ENCODE data around the gene FILIP1L. TPM values are rescaled to one million over a fixed set of nuclear protein-coding genes. Genes with fewer than 3 reads are reported as not detected.
A peak's percentile ranks its signal among the peaks of the same experiment; 100 is the strongest.

Gene FILIP1L
- total and polyA plus RNA-seq, 2 of the 13 experiments (the other 11 are each of a cell fraction or from before 2014, with no cell fraction given) = 8.1 to 187 TPM

GRCh38 chr3:99817437-99818240, 296.7 kb downstream of the FILIP1L start, which contains the start of gene CMSS1 (continued):
- TF ChIP-seq RBM39 (IDR thresholded peaks at IDR 0.05; ENCODE audit: low read depth, low read length, poor library complexity, severe bottlenecking) = no peak
- no peak for TF ChIP-seq CAMTA2 (CRISPR knock-in tag; IDR thresholded peaks at IDR 0.05; ENCODE audit: borderline replicate concordance)
- TF ChIP-seq ZNF549 (CRISPR knock-in tag; IDR thresholded peaks at IDR 0.05) = no peak
- 0 out of 2 replicates have a peak, but pooled peaks have one; percentile 50 for TF ChIP-seq ZSCAN31 (CRISPR knock-in tag; IDR thresholded peaks at IDR 0.05; ENCODE audit: low read depth)
- TF ChIP-seq ZNF33B (CRISPR knock-in tag; IDR thresholded peaks at IDR 0.05) = no peak
- no peak for TF ChIP-seq ZNF326 (CRISPR knock-in tag; IDR thresholded peaks at IDR 0.05; ENCODE audit: borderline replicate concordance)
- 0 out of 2 replicates have a peak, but pooled peaks have one; percentile 45 for TF ChIP-seq GMEB2 (CRISPR knock-in tag; IDR thresholded peaks at IDR 0.05; ENCODE audit: low read depth)
- TF ChIP-seq CSRNP2 (CRISPR knock-in tag; conservative IDR thresholded peaks at IDR 0.05; ENCODE audit: low read depth) = no peak
- no peak for TF ChIP-seq ATAD3A (CRISPR knock-in tag; IDR thresholded peaks at IDR 0.05)
- peak; percentile 73; the same call in 1 of the 2 replicates for TF ChIP-seq PHF8 (CRISPR knock-in tag; IDR thresholded peaks at IDR 0.05)
- TF ChIP-seq ZSCAN9 (CRISPR knock-in tag; IDR thresholded peaks at IDR 0.05; ENCODE audit: borderline replicate concordance) = peak; percentile 51; the same call in 1 of the 2 replicates
- TF ChIP-seq PAX8 (CRISPR knock-in tag; IDR thresholded peaks at IDR 0.05; ENCODE audit: borderline replicate concordance) = no peak
- TF ChIP-seq ZBTB21 (CRISPR knock-in tag; IDR thresholded peaks at IDR 0.05) = peak; percentile 95
- TF ChIP-seq MBNL3 (CRISPR knock-in tag; conservative IDR thresholded peaks at IDR 0.05) = no peak
- TF ChIP-seq SP2 (CRISPR knock-in tag; IDR thresholded peaks at IDR 0.05) = no peak; the same call in 1 of the 2 replicates
- TF ChIP-seq HMG20B (CRISPR knock-in tag; conservative IDR thresholded peaks at IDR 0.05) = peak; percentile 33; the same call in 1 of the 2 replicates
- TF ChIP-seq ZNF10 (CRISPR knock-in tag; IDR thresholded peaks at IDR 0.05; ENCODE audit: borderline replicate concordance, low read depth) = no peak
- TF ChIP-seq ZNF547 (CRISPR knock-in tag; IDR thresholded peaks at IDR 0.05) = peak; percentile 69; the same call in 1 of the 2 replicates
- TF ChIP-seq KDM3A (CRISPR knock-in tag; IDR thresholded peaks at IDR 0.05; ENCODE audit: low read depth) = no peak
- no peak for TF ChIP-seq DNMT3B (CRISPR knock-in tag; conservative IDR thresholded peaks at IDR 0.05)
- TF ChIP-seq ARID5B (CRISPR knock-in tag; IDR thresholded peaks at IDR 0.05) = peak; percentile 31; the same call in 1 of the 2 replicates
- peak; percentile 76 for TF ChIP-seq TEAD3 (CRISPR knock-in tag; optimal IDR thresholded peaks at IDR 0.05; ENCODE audit: borderline replicate concordance)
- TF ChIP-seq ZFX (CRISPR knock-in tag; IDR thresholded peaks at IDR 0.05; ENCODE audit: low read depth) = peak; percentile 76
- TF ChIP-seq MAFG (CRISPR knock-in tag; IDR thresholded peaks at IDR 0.05) = no peak

All from HepG2 (cell line).